ENCODE data around the gene SORBS1. TPM values are rescaled to one million over a fixed set of nuclear protein-coding genes. Genes with fewer than 3 reads are reported as not detected.

The SORBS1 gene
- total RNA-seq, 1 experiment from 2014 or later = 39.9 TPM

DNA sequence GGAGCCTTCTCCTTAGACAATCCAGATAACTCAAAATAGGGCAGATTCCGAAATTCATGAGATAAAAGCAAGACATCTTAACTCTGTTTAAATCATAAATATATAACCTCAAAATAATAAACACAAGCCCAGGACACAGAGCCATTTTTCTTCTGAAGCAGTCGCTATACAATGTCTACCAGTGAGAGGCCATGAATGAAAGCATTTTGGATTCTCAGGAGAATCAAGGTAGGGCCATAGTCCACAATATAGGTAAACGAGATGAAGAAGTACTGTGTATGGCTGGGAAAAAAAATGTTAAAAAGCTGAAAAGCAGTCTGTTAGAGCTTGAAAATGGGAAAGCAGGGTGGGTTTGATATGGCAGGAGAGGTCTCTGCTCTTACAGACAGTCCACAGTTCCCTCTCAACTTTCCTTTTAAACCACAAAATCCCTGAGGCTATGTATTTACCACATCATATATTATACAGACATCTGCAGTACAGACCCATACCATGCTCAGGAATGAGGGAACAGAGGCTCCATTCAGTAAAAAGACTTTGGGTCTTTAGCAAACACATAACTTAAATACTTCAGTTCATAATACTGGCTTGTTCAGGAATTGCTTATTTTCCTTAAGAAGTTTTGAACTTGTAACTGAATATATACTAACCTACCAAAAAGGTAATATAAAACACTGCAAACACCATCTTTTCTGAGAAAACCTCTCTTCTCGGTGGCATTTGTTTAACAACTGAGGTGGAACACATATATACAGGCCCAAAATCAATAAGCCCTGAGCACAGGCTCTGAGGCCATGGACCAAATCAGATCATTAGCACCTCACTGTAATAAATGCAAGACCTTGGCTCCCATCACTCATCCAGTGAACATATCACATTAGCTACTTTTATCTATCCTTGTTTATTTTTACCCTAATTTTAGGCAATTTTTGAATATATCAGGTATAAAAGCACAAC is 109.3 kb downstream of the SORBS1 start:
- no peaks in the 10 kb centered on the region for H3K36me3 Mint-ChIP-seq
- no peak for ATAC-seq
- no peak overlapping the region for H3K4me3 Mint-ChIP-seq
- no peaks in the 10 kb centered on the region for H3K9me3 Mint-ChIP-seq
- no peaks in the 10 kb centered on the region for H3K27me3 Mint-ChIP-seq (ENCODE audit: low read depth)
- ChIA-PET CTCF (no interaction called here), POLR2A (no interaction called here)
- TF ChIP-seq IRF2 (CRISPR knock-in tag; IDR thresholded peaks at IDR 0.05; ENCODE audit: borderline replicate concordance, low read depth) (no peak), MYBL2 (CRISPR knock-in tag; IDR thresholded peaks at IDR 0.05) (no peak), MXD4 (CRISPR knock-in tag; IDR thresholded peaks at IDR 0.05; ENCODE audit: borderline replicate concordance) (no peak), NR2C2 (CRISPR knock-in tag; IDR thresholded peaks at IDR 0.05) (no peak), NFE2L1 (CRISPR knock-in tag; IDR thresholded peaks at IDR 0.05) (no peak), FOXP1 (CRISPR knock-in tag; IDR thresholded peaks at IDR 0.05; ENCODE audit: borderline replicate concordance) (no peak), GABPB1 (CRISPR knock-in tag; IDR thresholded peaks at IDR 0.05) (no peak), CREM (CRISPR knock-in tag; IDR thresholded peaks at IDR 0.05) (no peak), SMAD3 (CRISPR knock-in tag; IDR thresholded peaks at IDR 0.05; ENCODE audit: borderline replicate concordance) (no peak), ZNF232 (CRISPR knock-in tag; IDR thresholded peaks at IDR 0.05) (no peak), NR3C1 (CRISPR knock-in tag; conservative IDR thresholded peaks at IDR 0.05; ENCODE audit: low read depth) (no peak), EMX1 (CRISPR knock-in tag; IDR thresholded peaks at IDR 0.05) (no peak), NR1H2 (CRISPR knock-in tag; IDR thresholded peaks at IDR 0.05) (no peak), ATF1 (CRISPR knock-in tag; IDR thresholded peaks at IDR 0.05) (no peak)
- TF ChIP-seq, protein P1, sequence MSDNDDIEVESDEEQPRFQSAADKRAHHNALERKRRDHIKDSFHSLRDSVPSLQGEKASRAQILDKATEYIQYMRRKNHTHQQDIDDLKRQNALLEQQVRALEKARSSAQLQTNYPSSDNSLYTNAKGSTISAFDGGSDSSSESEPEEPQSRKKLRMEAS (CRISPR knock-in tag; IDR thresholded peaks at IDR 0.05) = no peak
- TF ChIP-seq, protein P2, sequence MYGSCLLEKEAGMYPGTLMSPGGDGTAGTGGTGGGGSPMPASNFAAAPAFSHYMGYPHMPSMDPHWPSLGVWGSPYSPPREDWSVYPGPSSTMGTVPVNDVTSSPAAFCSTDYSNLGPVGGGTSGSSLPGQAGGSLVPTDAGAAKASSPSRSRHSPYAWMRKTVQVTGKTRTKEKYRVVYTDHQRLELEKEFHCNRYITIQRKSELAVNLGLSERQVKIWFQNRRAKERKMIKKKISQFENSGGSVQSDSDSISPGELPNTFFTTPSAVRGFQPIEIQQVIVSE (CRISPR knock-in tag; IDR thresholded peaks at IDR 0.05; ENCODE audit: borderline replicate concordance) = no peak
- TF ChIP-seq, protein P3, sequence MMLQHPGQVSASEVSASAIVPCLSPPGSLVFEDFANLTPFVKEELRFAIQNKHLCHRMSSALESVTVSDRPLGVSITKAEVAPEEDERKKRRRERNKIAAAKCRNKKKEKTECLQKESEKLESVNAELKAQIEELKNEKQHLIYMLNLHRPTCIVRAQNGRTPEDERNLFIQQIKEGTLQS (CRISPR knock-in tag; conservative IDR thresholded peaks at IDR 0.05) = no peak
- TF ChIP-seq, protein P4, sequence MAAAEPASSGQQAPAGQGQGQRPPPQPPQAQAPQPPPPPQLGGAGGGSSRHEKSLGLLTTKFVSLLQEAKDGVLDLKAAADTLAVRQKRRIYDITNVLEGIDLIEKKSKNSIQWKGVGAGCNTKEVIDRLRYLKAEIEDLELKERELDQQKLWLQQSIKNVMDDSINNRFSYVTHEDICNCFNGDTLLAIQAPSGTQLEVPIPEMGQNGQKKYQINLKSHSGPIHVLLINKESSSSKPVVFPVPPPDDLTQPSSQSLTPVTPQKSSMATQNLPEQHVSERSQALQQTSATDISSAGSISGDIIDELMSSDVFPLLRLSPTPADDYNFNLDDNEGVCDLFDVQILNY (CRISPR knock-in tag; IDR thresholded peaks at IDR 0.05) = no peak
- TF ChIP-seq, protein P5, sequence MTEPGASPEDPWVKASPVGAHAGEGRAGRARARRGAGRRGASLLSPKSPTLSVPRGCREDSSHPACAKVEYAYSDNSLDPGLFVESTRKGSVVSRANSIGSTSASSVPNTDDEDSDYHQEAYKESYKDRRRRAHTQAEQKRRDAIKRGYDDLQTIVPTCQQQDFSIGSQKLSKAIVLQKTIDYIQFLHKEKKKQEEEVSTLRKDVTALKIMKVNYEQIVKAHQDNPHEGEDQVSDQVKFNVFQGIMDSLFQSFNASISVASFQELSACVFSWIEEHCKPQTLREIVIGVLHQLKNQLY (CRISPR knock-in tag; IDR thresholded peaks at IDR 0.05) = no peak
- TF ChIP-seq, protein P6, sequence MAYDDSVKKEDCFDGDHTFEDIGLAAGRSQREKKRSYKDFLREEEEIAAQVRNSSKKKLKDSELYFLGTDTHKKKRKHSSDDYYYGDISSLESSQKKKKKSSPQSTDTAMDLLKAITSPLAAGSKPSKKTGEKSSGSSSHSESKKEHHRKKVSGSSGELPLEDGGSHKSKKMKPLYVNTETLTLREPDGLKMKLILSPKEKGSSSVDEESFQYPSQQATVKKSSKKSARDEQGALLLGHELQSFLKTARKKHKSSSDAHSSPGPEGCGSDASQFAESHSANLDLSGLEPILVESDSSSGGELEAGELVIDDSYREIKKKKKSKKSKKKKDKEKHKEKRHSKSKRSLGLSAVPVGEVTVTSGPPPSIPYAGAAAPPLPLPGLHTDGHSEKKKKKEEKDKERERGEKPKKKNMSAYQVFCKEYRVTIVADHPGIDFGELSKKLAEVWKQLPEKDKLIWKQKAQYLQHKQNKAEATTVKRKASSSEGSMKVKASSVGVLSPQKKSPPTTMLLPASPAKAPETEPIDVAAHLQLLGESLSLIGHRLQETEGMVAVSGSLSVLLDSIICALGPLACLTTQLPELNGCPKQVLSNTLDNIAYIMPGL (CRISPR knock-in tag; IDR thresholded peaks at IDR 0.05) = no peak
- DNase-seq (ENCODE audit: low spot score) = no peak
- peaks cover 17% of the 10 kb centered on the region for H3K4me1 Mint-ChIP-seq
- H3K27ac Mint-ChIP-seq = no peak overlapping the region

DNA sequence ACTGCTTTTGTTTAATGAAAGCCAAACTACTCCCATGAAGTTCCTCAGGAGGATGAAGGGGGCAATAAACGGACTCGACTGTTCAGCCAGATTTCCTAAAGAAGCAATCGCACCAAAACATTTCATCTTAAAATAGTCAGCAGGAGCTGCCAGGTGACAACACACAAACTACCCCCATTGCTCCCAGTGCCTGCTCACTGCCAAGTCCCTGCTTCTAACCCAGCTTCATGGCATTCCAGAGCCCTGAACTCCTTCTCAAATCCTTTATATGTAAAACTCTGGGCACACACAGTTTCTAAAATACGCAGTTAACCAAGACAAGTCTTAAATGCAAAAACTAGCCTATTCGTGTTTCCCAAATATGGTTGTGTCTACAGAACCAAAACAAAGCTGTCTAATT is 110.0 kb downstream of the SORBS1 start:
- DNase-seq (ENCODE audit: low spot score) = no peak
- Mint-ChIP-seq H3K4me1 (peaks cover 11% of the 10 kb centered on the region), H3K4me3 (no peak overlapping the region), H3K27me3 (ENCODE audit: low read depth) (no peaks in the 10 kb centered on the region), H3K36me3 (no peaks in the 10 kb centered on the region), H3K9me3 (no peaks in the 10 kb centered on the region), H3K27ac (no peak overlapping the region)
- ChIA-PET POLR2A (no interaction called here), CTCF (no interaction called here)
- ATAC-seq = no peak
- TF ChIP-seq, protein P2 (CRISPR knock-in tag; IDR thresholded peaks at IDR 0.05; ENCODE audit: borderline replicate concordance) = no peak
- TF ChIP-seq SP1 (CRISPR knock-in tag; conservative IDR thresholded peaks at IDR 0.05) (no peak), NFYB (CRISPR knock-in tag; conservative IDR thresholded peaks at IDR 0.05; ENCODE audit: low read depth) (no peak), KAT7 (CRISPR knock-in tag; IDR thresholded peaks at IDR 0.05; ENCODE audit: borderline replicate concordance) (no peak), GTF2I (CRISPR knock-in tag; conservative IDR thresholded peaks at IDR 0.05) (no peak), NR1H2 (CRISPR knock-in tag; IDR thresholded peaks at IDR 0.05) (no peak)
- TF ChIP-seq, protein P7, sequence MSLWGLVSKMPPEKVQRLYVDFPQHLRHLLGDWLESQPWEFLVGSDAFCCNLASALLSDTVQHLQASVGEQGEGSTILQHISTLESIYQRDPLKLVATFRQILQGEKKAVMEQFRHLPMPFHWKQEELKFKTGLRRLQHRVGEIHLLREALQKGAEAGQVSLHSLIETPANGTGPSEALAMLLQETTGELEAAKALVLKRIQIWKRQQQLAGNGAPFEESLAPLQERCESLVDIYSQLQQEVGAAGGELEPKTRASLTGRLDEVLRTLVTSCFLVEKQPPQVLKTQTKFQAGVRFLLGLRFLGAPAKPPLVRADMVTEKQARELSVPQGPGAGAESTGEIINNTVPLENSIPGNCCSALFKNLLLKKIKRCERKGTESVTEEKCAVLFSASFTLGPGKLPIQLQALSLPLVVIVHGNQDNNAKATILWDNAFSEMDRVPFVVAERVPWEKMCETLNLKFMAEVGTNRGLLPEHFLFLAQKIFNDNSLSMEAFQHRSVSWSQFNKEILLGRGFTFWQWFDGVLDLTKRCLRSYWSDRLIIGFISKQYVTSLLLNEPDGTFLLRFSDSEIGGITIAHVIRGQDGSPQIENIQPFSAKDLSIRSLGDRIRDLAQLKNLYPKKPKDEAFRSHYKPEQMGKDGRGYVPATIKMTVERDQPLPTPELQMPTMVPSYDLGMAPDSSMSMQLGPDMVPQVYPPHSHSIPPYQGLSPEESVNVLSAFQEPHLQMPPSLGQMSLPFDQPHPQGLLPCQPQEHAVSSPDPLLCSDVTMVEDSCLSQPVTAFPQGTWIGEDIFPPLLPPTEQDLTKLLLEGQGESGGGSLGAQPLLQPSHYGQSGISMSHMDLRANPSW (CRISPR knock-in tag; conservative IDR thresholded peaks at IDR 0.05; ENCODE audit: low read depth) = no peak
- TF ChIP-seq, protein P8, sequence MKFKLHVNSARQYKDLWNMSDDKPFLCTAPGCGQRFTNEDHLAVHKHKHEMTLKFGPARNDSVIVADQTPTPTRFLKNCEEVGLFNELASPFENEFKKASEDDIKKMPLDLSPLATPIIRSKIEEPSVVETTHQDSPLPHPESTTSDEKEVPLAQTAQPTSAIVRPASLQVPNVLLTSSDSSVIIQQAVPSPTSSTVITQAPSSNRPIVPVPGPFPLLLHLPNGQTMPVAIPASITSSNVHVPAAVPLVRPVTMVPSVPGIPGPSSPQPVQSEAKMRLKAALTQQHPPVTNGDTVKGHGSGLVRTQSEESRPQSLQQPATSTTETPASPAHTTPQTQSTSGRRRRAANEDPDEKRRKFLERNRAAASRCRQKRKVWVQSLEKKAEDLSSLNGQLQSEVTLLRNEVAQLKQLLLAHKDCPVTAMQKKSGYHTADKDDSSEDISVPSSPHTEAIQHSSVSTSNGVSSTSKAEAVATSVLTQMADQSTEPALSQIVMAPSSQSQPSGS (CRISPR knock-in tag; IDR thresholded peaks at IDR 0.05; ENCODE audit: borderline replicate concordance, low read depth) = no peak

Data from WTC11 (cell line).